Neural crest cell (in vitro differentiated cells): ENCODE results near the gene USP49. TPM values are rescaled to one million over a fixed set of nuclear protein-coding genes. Genes with fewer than 3 reads are reported as not detected.

Experiments used
- DNase-seq: peaks from one replicate; pipeline ENCODE4 v3.0.0; 2021; ENCODE audit warnings: low read depth, mixed read lengths, low spot score
- H3K27ac Mint-ChIP-seq: one replicate; pipeline ENCODE4 v1.8.0; 2021; ENCODE audit warnings: mild to moderate bottlenecking, mixed read lengths; ENCODE audit not compliant: unreplicated experiment
- H3K27me3 Mint-ChIP-seq: 2 replicates; pipeline ENCODE4 v1.8.0; 2021; ENCODE audit warnings: low read depth, mild to moderate bottlenecking, mixed read lengths
- H3K36me3 Mint-ChIP-seq: 2 replicates; pipeline ENCODE4 v1.8.0; 2021; ENCODE audit warnings: low read depth, mild to moderate bottlenecking, mixed read lengths
- H3K4me1 Mint-ChIP-seq: 2 replicates; pipeline ENCODE4 v1.8.0; 2021; ENCODE audit warnings: mixed read lengths
- H3K4me3 Mint-ChIP-seq: one replicate; pipeline ENCODE4 v1.8.0; 2021; ENCODE audit warnings: mild to moderate bottlenecking, mixed read lengths
- H3K9me3 Mint-ChIP-seq: 2 replicates; pipeline ENCODE4 v1.8.0; 2021; ENCODE audit warnings: mixed read lengths
- CTCF ChIP-seq: fragments of 200-600 bp; sonication (generic); conservative IDR thresholded peaks from 2 replicates; pipeline ENCODE4 v1.5.0; 2021; ENCODE audit warnings: antibody characterized with exemption, mild to moderate bottlenecking
- total RNA-seq: library from RNA; stranded (reverse); gene quantifications from 2 replicates; pipeline ENCODE4 v1.2.1, GENCODE V29; 2021

Gene USP49
- total RNA-seq, 1 donor from 2014 or later, result 25.1 TPM

GRCh38 chr6:41740366-41741162 lies 154.6 kb downstream of the USP49 start:
- TF ChIP-seq CTCF, result no peak
- Mint-ChIP-seq H3K27ac (peak overlapping the region; percentile 75), H3K4me1 (peaks cover 12% of the 10 kb centered on the region), H3K9me3 (no peaks in the 10 kb centered on the region), H3K4me3 (no peak overlapping the region), H3K36me3 (no peaks in the 10 kb centered on the region), H3K27me3 (peaks cover 4% of the 10 kb centered on the region)
- no peak for DNase-seq

Other genes starting within 250 kb of the USP49 start
- gene TFEB, start 159.8 kb downstream of the USP49 start, total RNA-seq, result 1.1 and 1.3 TPM in 2 replicates
- gene PGC, start 148.0 kb downstream of the USP49 start, total RNA-seq, result not detected in 2 replicates
- gene FRS3, start 115.5 kb downstream of the USP49 start, total RNA-seq, result 6.8 and 7.1 TPM in 2 replicates
- 2.9 and 4.1 TPM in 2 replicates for gene PRICKLE4, start 114.6 kb downstream of the USP49 start, total RNA-seq
- 248 and 249 TPM in 2 replicates for gene TOMM6, start 107.7 kb downstream of the USP49 start, total RNA-seq
- 34.8 and 37.5 TPM in 2 replicates for gene MED20, start 25.8 kb upstream of the USP49 start, total RNA-seq
- gene BYSL, start 26.1 kb upstream of the USP49 start, total RNA-seq, result 50.8 and 55.5 TPM in 2 replicates
- 21.7 and 24.4 TPM in 2 replicates for gene CCND3, start 46.4 kb upstream of the USP49 start, total RNA-seq
- 28.9 and 31.2 TPM in 2 replicates for gene TAF8, start 155.1 kb upstream of the USP49 start, total RNA-seq
- 0.14 and 0.26 TPM in 2 replicates for gene C6orf132, start 247.2 kb upstream of the USP49 start, total RNA-seq